GM15510 (cell line): ENCODE measurements around the gene GNB1L.

Experiments used
- POLR2A ChIP-seq: IDR thresholded peaks from 3 replicates; pipeline ENCODE4 v1.6.1; 2011; ENCODE audit warnings: borderline replicate concordance; ENCODE audit not compliant: insufficient read length; ENCODE audit errors: extremely low read depth

GNB1L gene

DNA sequence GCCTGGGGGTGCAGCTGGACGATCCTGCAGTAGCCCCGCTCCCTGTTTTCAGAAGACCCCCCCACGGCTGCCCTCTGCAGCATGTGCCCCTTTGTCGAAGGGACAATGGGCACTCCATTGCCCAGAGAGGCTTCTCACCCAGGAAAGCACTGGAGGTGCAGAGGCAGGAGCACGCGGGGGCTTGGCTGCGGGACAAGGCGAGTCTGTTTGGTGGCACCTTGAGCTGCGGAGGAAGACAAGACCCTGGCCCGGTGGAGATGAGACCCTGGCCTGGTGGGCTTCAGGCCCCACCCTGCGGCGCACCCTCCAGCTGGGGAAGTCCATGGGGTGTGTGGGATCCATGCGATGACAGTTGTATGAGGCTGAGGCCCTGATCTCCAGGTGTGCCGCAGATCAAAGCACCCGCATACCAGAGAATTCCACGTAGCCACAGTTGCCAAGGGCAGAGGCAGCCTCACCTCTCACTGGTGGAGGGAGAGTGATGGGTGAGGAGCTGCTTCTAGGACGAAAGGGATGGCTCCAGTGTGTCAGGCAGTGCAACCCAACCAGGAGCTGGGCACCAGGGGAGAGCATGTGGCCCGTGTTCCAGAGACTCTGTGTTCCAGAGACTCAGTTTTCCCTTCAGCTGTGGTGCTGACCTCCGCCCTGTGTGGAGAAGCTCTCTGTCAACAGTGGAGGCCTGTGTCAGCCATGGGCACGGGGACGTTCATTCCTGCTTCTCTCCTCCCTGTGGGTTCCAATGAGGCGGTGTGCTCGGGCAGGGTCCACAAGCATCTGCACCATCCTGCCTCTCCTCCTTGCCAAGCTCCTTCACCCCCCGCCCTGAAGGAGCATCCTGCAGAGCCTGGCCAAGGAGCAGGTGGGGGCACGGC, 84.1 kb downstream of the GNB1L start:
- TF ChIP-seq POLR2A = no peak

DNA sequence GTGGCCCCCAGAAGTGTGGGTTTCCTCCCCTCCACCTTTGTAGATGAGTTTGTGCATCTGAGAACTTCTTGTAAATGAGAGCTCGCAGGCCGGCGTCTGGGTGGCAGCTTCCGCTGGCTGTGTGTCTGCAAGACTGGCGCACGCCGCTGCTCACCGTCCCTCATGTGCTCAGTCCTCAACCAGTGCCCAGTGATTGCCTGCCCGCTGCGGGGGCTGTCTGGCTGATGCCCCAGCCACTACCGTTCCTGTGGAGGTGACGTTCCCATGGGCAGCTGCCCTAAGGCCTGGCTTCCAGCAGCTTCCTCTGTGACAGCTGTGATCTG, 85.3 kb downstream of the GNB1L start:
- TF ChIP-seq POLR2A = no peak

DNA sequence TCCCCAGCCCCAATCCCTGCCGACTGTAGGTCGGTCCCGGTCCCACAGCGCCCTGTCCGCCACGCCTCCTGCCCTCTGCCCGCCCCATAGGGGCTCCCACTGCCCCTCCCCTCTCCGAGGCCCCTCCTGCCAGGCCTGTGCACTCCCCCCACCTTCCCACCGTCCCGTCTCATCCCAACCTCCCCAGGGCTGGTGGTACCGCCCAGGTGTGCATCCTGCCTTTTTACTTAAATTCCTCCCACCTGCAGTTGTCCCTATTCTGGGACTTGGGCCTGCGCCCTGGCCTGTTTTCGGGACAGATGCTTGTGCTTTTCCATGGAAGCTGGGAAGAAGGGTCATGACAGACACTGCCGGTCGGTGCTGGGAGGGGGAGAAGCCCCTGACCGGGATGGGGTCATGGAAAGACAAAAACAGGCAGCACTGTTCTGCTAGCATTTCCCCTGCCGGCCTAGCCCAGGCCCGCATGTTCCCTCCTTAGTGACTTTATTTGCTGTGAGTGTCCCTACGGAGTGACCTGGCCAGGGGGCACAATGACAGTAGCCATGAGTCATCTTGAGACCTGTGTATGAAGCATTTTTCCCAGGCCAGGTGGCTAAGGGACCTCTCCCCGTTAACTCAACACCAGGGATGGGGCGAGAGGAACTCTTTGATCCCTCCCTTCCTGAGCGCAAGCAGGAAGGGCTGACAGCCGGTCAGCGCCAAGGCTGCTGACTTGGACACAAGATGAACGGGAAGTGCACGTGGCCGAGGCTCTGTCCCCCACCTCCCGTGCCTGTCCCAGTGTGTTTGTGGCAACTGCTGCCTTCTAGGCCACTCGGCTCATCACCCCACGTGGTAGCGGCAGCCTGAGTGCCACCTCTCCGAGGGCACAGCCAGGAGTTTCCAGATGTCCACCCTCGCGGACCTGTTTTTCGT, 87.0 kb downstream of the GNB1L start:
- TF ChIP-seq POLR2A = no peak

DNA sequence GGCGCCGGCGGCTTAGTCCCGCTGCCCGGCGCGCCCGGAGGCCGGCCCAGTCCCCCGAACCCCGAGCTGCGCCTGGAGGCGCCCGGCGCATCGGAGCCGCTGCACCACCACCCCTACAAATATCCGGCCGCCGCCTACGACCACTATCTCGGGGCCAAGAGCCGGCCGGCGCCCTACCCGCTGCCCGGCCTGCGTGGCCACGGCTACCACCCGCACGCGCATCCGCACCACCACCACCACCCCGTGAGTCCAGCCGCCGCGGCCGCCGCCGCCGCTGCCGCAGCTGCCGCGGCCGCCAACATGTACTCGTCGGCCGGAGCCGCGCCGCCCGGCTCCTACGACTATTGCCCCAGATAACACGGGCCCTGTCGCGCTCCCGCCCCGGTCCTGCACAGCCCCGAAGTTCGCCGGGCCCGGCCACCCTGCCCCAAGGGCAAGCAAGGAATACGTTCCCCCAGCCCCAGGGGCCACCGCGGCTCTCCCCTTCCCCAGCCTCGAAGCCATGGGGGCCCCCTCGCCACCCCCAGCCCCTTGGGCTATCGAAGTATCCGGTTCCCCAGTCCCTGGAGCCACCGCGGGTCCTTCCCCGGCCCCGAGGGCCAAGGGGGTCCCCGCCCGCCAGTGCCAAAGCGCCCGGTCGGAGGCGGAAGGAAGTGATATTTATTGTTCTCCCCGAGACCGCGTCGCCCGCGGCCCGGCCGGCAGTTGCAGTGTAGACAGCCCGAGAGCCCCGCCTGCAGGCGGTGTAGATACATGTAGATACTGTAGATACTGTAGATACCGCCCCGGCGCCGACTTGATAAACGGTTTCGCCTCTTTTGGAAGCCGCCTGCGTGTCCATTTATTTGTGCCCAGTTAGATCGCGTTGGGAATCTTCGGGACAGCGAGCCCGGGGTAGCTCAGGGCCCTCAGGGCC, 87.9 kb downstream of the GNB1L start:
- no peak for TF ChIP-seq POLR2A

DNA sequence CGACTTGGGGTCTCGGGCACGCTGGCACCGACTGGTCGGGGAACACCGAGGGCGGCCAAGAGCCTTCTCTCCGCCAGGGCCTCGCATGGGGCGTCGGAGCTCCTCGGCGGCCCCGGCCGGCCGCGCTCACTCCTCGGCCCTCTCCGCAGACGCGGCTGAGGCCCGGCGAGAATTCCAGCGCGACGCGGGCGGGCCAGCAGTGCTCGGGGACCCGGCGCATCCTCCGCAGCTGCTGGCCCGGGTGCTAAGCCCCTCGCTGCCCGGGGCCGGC, 88.5 kb downstream of the GNB1L start:
- no peak for TF ChIP-seq POLR2A

DNA sequence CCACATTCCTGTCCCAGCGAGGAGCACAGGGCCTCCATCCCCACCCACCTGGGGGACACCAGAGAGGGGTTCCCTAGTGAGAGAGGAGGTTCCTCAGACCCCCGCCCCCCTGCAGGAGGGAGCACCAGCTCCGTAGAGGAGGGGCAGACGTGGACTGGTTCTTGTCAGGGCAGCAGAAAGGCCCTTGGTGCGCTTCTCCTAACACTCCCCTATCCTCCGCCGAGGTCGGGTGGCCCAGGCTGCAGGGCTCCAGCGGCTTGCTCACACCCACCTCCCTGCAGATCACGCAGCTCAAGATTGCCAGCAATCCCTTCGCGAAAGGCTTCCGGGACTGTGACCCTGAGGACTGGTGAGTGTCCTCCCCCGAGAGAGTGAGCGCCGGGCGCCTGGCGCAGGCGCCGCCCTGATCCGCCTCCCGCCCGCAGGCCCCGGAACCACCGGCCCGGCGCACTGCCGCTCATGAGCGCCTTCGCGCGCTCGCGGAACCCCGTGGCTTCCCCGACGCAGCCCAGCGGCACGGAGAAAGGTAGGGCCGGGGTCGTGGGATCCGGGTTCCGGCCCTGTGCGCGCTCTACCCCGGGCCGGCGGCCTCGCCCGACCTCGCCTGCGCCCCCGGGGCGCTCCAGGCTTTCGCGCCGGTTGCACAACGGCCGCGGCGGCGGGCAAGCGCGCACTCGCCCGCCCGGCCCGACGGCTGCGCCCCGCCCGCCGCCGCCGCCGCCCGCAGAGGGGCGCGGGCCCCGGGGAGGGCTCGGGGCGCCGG, 89.0 kb downstream of the GNB1L start:
- no peak for TF ChIP-seq POLR2A

DNA sequence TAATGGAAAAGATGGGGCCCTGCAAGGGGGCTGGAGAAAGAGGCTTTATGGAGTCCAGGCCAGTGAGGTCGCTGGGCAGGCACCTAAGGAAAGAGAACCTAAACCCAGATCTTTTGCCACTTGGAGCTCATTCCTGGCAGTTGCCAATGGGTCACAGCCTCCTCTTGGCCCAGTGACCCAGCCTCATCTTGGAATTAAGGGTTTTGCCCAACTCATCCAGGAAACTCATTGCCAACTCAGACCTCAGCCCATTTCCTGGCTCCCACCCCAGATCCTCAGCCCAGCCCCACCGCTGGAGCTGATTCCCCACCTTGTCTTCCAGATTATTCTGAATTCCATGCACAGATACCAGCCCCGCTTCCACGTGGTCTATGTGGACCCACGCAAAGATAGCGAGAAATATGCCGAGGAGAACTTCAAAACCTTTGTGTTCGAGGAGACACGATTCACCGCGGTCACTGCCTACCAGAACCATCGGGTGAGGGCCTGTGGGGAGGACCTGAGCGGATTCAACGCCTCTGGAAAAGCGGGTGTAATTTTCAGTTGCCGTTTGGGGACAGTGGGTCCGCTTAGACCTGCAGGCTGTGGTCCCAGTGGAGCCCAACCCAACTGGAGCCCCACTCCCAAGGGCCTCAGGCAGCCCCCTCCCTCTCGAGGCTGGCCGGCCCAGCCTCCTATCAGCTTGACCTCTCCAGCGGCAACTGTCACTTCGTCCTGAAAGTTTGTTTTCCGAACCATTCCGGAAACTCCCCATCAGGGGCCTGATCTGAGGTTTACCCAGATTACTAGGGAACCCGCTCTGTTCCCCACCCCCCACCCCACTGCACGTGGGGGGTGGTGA, 89.8 kb downstream of the GNB1L start:
- TF ChIP-seq POLR2A = no peak

DNA sequence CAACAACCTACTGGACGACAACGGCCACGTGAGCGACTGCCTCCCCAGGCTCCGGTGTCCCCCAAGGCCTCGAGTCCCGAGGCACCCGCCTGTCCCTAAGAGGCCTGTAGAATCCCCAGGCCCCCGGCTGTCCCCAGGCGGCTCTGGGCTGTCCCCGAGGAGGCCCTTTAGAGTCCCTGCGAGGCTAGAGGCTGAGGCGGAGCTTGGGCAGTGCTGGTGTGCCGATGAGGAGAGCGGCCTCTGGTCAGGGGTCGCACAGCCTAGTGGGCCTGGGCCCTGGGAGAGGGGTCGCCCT, 90.4 kb downstream of the GNB1L start:
- TF ChIP-seq POLR2A = no peak

DNA sequence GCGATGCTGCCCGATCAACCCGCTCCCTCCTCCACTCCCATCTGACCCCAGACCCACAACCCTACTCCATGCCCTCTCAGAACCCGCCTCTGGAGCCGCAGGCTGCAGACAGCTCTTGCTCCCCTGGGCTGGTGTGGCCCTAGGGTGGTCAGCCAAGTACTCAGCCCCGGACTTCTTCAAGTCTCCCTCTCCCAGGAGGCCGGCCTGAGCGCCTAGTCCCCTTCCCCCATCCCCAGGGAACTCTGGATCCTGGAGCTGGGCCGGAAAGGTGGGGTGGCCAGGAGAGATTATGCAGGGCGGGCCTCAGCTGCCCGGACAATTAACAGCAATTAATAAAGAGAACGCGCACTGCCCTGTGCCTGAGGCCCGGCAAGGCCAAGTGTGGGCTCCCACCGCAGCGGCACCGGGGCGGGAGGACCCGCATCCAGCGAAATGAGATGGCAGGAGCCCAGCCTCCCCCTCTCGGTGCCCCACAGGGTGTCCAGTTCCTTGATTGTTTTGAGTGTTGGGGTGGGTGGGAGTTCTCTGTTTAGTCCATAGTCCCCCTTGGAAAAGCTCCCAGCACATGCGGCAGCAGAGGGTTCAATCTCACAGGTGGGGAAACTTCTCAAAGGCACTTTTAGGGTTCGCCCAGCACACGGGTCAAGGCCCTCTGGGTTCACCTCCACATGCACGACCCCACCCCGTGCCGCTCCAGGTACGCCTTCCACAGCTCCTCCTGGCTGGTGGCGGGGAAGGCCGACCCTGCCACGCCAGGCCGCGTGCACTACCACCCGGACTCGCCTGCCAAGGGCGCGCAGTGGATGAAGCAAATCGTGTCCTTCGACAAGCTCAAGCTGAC, 91.0 kb downstream of the GNB1L start:
- no peak for TF ChIP-seq POLR2A

DNA sequence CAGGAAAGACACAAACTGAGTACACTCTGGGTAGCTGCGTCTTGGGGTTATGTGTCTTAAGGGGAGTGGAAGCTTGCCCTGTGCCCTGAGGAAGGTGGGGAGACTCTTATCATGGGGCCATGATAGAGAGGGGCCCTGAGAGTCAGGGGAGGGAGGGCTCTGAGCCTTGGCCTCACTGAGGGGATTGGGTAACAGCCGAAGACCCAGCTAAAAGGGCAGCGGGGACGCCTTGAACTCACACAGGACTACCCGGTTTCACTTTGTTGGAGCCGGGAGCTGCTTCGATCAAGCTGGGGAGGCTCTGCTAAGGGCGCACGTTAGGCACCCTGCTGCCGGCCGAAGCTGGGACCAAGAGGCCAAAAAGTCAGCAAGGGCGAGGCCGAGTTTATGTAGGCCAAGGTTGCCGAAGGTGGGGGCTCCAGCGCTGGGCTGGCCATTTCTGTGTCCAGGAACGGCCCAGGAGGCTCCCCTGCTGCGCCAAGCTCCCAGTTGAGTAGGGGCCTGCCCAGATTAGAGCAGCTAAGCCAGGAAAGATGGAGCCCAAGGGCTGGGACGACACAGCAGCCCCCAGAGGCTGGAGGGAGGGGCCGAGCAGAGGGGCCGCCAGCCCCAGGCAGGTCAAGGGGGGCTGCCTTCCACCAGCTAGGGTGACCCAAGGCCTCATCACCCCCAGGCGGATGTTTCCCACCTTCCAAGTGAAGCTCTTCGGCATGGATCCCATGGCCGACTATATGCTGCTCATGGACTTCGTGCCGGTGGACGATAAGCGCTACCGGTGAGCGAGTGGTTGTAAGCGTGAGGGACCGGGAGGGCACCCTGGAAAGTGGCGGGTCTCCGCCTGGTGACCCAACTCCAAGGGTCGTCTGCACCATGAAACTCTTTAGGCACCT, 91.9 kb downstream of the GNB1L start:
- TF ChIP-seq POLR2A = no peak

DNA sequence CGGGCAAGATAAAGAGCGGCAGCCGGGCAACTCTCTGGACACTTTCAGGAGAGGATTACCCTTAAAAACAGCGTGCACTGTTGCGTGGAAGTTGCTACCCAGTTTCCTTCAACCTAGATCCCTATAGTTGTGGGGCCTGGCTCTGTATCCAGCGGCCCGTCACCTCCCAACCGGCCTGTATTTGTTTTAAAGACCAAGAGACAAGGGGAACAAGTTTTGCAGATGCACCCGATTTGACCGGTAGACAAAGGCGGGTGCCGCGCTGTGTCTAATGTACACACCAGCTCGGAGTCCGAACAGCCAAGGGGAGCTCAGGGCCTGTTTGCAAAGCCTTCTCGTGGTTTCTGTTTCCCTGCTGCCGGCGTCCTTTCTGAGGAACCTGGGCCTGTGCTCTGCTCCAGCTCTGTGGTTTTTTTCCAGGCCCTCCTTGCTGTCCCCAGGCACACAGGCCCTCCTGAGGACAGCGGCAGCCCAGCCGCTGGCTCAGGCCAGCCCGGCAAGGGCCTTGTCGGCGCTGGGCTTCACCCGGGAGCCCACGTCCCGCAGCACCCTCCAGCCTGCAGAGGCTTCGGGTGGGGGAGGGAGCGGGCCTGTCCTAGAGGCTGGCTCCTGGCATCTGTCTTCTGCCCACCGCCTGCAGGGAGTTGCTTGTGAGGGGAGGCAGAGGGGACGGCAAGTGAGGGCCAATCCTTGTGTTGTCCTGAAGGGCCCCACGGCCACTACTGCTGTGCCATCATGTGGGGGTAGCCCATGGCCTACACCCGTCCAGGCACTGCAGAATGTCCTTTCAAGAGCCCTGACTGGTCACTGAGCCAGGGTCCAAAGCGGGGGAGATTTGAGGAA, 92.7 kb downstream of the GNB1L start:
- TF ChIP-seq POLR2A = no peak

DNA sequence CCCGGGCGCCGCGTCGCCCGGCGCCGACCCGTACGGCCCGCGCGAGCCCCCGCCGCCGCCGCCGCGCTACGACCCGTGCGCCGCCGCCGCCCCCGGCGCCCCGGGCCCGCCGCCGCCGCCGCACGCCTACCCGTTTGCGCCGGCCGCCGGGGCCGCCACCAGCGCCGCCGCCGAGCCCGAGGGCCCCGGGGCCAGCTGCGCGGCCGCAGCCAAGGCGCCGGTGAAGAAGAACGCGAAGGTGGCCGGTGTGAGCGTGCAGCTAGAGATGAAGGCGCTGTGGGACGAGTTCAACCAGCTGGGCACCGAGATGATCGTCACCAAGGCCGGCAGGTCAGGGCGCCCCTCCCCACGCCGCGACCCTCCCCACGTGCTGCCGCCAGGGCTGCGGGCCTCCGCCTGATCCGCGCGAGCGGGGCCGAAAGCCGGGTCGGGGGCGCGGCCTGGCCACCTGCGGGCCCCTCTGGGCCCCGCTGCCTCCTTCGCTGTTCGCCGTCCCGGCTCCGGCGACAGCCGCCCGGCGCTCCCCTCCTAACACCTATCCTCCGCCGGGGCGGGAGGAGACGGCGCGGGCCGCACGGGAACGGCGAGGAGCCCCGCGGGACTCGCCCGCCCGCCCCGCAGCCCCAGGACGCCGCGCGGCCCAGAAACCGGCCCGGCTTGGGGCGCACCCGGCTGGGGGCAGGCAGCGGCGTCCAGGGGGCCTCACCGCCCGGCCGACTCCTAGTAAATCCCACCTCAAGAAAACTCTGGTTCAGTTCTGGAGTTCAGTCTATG, 93.5 kb downstream of the GNB1L start:
- TF ChIP-seq POLR2A = no peak
